Esophagus muscularis mucosa (tissue), 3 donors: ENCODE results near the gene USP12.

ENCODE experiments used
- CTCF ChIP-seq, 3 experiments: fragments of 200-600 bp in 2 of 3; fragments of 450-650 bp in 1 of 3; sonication (generic) in 2 of 3; IDR thresholded peaks; one replicate each; pipeline ENCODE4 v1.5.1; 2017 to 2019; ENCODE audit warnings: antibody characterized with exemption in 3 of 3, mild to moderate bottlenecking in 2 of 3, moderate library complexity in 1 of 3
- EP300 ChIP-seq: sonication (generic); formaldehyde crosslinking; IDR thresholded peaks from one replicate; pipeline ENCODE4 v1.6.1; 2017; ENCODE audit warnings: antibody characterized with exemption

GRCh38 chr13:27135023-27135422 lies 36.6 kb downstream of the USP12 start:
- TF ChIP-seq CTCF (IDR thresholded peaks at IDR 0.05) (no peak), EP300 (no peak)
